Heart left ventricle (tissue), 16 donors: ENCODE data around the gene ZFAND4. TPM values are rescaled to one million over a fixed set of nuclear protein-coding genes. Genes with fewer than 3 reads are reported as not detected.
"Not testable (repeated sequence)": the region's sequence is repeated elsewhere in the genome, so short reads cannot be mapped to it uniquely, and the experiment has no call there.

Source experiments
- ATAC-seq, 4 donors: fragments of 200-7000 bp; cut with Tn5 transposase; one replicate each; pipeline ENCODE4 v1.9.1; 2020 to 2022; ENCODE audit warnings: moderate library complexity in 4 of 4, mild to moderate bottlenecking in 3 of 4, moderate number of reproducible peaks in 1 of 4
- DNase-seq, 5 donors: peaks; one replicate each; pipeline ENCODE4 v3.0.0-alpha.2; 2020
- H3K27ac ChIP-seq, 12 donors: fragments of 200-600 bp; sonication (generic) in 4 of 12; one replicate each; pipeline versions ENCODE4 v1.5.0 to v1.8.0; 2016 to 2022; ENCODE audit warnings: mild to moderate bottlenecking in 2 of 12
- H3K27me3 ChIP-seq, 9 donors: fragments of 200-600 bp; sonication (generic) in 2 of 9; one replicate each; pipeline versions ENCODE4 v1.5.1 to v1.8.0; 2016 to 2022; ENCODE audit warnings: mild to moderate bottlenecking in 3 of 9
- H3K36me3 ChIP-seq, 9 donors: fragments of 200-600 bp; sonication (generic) in 2 of 9; one replicate each; pipeline versions ENCODE4 v1.5.0 to v1.8.0; 2018 to 2022; ENCODE audit warnings: mild to moderate bottlenecking in 2 of 9
- H3K4me1 ChIP-seq, 12 donors: fragments of 200-600 bp; sonication (generic) in 4 of 12; one replicate each; pipeline versions ENCODE4 v1.5.0 to v1.8.0; 2016 to 2022; ENCODE audit warnings: mild to moderate bottlenecking in 3 of 12
- H3K4me3 ChIP-seq, 12 donors: fragments of 200-600 bp; sonication (generic) in 4 of 12; one replicate each; pipeline versions ENCODE4 v1.5.0 to v1.8.0; 2017 to 2022; ENCODE audit warnings: mild to moderate bottlenecking in 9 of 12, moderate library complexity in 4 of 12
- H3K9me3 ChIP-seq, 12 donors: fragments of 200-600 bp; sonication (generic) in 4 of 12; one replicate each; pipeline versions ENCODE4 v1.5.0 to v1.8.0; 2016 to 2022; ENCODE audit warnings: mild to moderate bottlenecking in 1 of 12
- CTCF ChIP-seq, 12 donors: fragments of 200-600 bp; sonication (generic) in 4 of 12; IDR thresholded peaks; one replicate each; pipeline versions ENCODE4 v1.5.0 to v1.8.0; 2018 to 2022; ENCODE audit warnings: antibody characterized with exemption in 12 of 12, mild to moderate bottlenecking in 5 of 12
- POLR2A ChIP-seq, 2 donors: fragments of 450-650 bp; IDR thresholded peaks; one replicate each; pipeline ENCODE4 v1.6.1; 2017; ENCODE audit warnings: antibody characterized with exemption in 2 of 2, mild to moderate bottlenecking in 2 of 2, moderate library complexity in 2 of 2
- WGBS, 4 donors: extraction: QIAGEN DNeasy Blood & Tissue Kit in 2 of 4; methylation state at CpG; one replicate each; pipeline versions ENCODE4 v1.1.5 to v1.1.7; 2013 to 2018; 5-methylcytosine and 5-hydroxymethylcytosine counted together
- intact Hi-C, 10 donors: fragments of 100-400 bp; cut with DNase I; formaldehyde crosslinking; loops; one replicate each; pipeline versions ENCODE4 v1.11.1 to v1.14.2; 2022
- polyA plus RNA-seq, 2 donors: library from polyadenylated mRNA; stranded (reverse); fragments of 200-250 nt; gene quantifications; one replicate each; pipeline ENCODE4 v1.2.3, GENCODE V29; 2013
- total RNA-seq, 9 donors: library from RNA; depleted of rRNA in 2 of 9; stranded (reverse); fragments of >200 nt in 2 of 9; fragmentation: NEBNext Ultra II Directional in 3 of 9; extraction: Animal tissue kit (Norgen Biotek cat#: 25700) in 3 of 9; gene quantifications; one replicate each; pipeline versions ENCODE4 v1.1.0 to v1.2.4, GENCODE V29; 2016 to 2023
- donor health status: ischemic (EF 13 %, LVEDD 7.1; RV severe dilation, severe dysfunction).
- donor health status: healthy with polysubstance abuse.
- donor health status: DM: no; HTN: yes; CAD: no.
- donor health status: DM: no; HTN: no; CAD: no.
- donor health status: ischemic (EF 25% LVEDD 6.9; RV normal size, moderate dysfunction).
- donor health status: ischemic (EF 25% LVEDD 5.7; RV mildly dilated, moderate dysfunction).
- donor health status: healthy.
- donor health status: DM: yes; HTN: yes; CAD: no.
- donor health status: ischemic (EF 35%, LVEDD 5.7; RV mildly dilated, moderate dysfunction).
- donor health status: nonischemic (EF 11% LVEDD 7.7; RV severe dilation, severe dysfunction).
- donor health status: DM: yes; HTN: yes; CAD: no.
- donor health status: PGD.
- donor health status: ischemic (EF 29% LVEDD 5.4; RV normal size, mild dysfunction).
- donor health status: nonischemic (EF 23%, LVEDD 6.1; RV moderate dilation, normal function).

ZFAND4 gene
- total and polyA plus RNA-seq, 11 donors, result 3.4 to 15.5 (median 10.4) TPM

- intact Hi-C loops, result no loop called here
- 96 to 98% (median 97%) methylated on average over 1 of the region's 1 CpG for WGBS, 4 donors
- DNase-seq (no peak), ATAC-seq (no peak)
- no peak for TF ChIP-seq POLR2A (IDR thresholded peaks at IDR 0.05)
- TF ChIP-seq CTCF (IDR thresholded peaks at IDR 0.05), result no peak
- Histone ChIP-seq H3K27me3 (no peaks in the 10 kb centered on the region), H3K4me1 (no peaks in the 10 kb centered on the region), H3K36me3 (peaks cover 0 to 37% (median 19%) of the 10 kb centered on the region in 9 donors), H3K9me3 (peaks cover 0 to 5% (median 0%) of the 10 kb centered on the region in 12 donors), H3K4me3 (no peak overlapping the region), H3K27ac (no peak overlapping the region)
These were observed 64.5 kb downstream of the ZFAND4 start for GRCh38 chr10:45608052-45608451.

- Histone ChIP-seq H3K4me1 (no peaks in the 10 kb centered on the region), H3K27ac (no peak overlapping the region), H3K36me3 (peaks cover 0 to 29% (median 12%) of the 10 kb centered on the region in 9 donors), H3K9me3 (peaks cover 0 to 5% (median 0%) of the 10 kb centered on the region in 12 donors), H3K27me3 (no peaks in the 10 kb centered on the region), H3K4me3 (no peak overlapping the region)
- WGBS, 4 donors, result 92 to 96% (median 94%) methylated on average over 1 of the region's 1 CpG
- intact Hi-C loops, result no loop called here
- no peak for DNase-seq
- no peak for TF ChIP-seq CTCF (IDR thresholded peaks at IDR 0.05)
- TF ChIP-seq POLR2A (IDR thresholded peaks at IDR 0.05), result no peak
- no peak for ATAC-seq
These were observed 65.3 kb downstream of the ZFAND4 start for GRCh38 chr10:45607276-45607675.

GRCh38 chr10:45602836-45603235, 69.7 kb downstream of the ZFAND4 start:
- ATAC-seq (no peak), DNase-seq (no peak)
- Histone ChIP-seq H3K4me3 (no peak overlapping the region), H3K36me3 (no peaks in the 10 kb centered on the region), H3K27me3 (peaks cover 0 to 8% (median 0%) of the 10 kb centered on the region in 9 donors), H3K27ac (no peak overlapping the region), H3K4me1 (peaks cover 0 to 8% (median 0%) of the 10 kb centered on the region in 12 donors), H3K9me3 (no peaks in the 10 kb centered on the region)
- intact Hi-C loops, result no loop called here
- 88 to 91% (median 89%) methylated on average over 4 of the region's 4 CpGs for WGBS, 4 donors
- TF ChIP-seq POLR2A (IDR thresholded peaks at IDR 0.05) (no peak), CTCF (IDR thresholded peaks at IDR 0.05) (no peak)

- H3K36me3 ChIP-seq, result no peaks in the 10 kb centered on the region
- H3K27me3 ChIP-seq, result peaks cover 0 to 8% (median 0%) of the 10 kb centered on the region in 9 donors
- H3K9me3 ChIP-seq, result no peaks in the 10 kb centered on the region
- WGBS, 4 donors, result 87 to 91% (median 89%) methylated on average over 3 of the region's 3 CpGs
- ATAC-seq (peak in 1 of 4 donors; percentile 46), DNase-seq (no peak)
- H3K27ac ChIP-seq, result no peak overlapping the region
- peaks cover 0 to 8% (median 0%) of the 10 kb centered on the region in 12 donors for H3K4me1 ChIP-seq
- H3K4me3 ChIP-seq, result no peak overlapping the region
- intact Hi-C loops, result no loop called here
- no peak for TF ChIP-seq POLR2A (IDR thresholded peaks at IDR 0.05)
- no peak for TF ChIP-seq CTCF (IDR thresholded peaks at IDR 0.05)
These were observed 70.4 kb downstream of the ZFAND4 start for GRCh38 chr10:45602082-45602730.

GRCh38 chr10:45601254-45601930, 71.2 kb downstream of the ZFAND4 start:
- 85 to 88% (median 87%) methylated on average over 16 of the region's 16 CpGs for WGBS, 4 donors
- H3K9me3 ChIP-seq, intact Hi-C loops, H3K4me1 ChIP-seq, H3K36me3 ChIP-seq, ATAC-seq, H3K27me3 ChIP-seq, H3K27ac ChIP-seq, DNase-seq: not testable (repeated sequence)
- peak overlapping the region in 1 of 12 donors; percentile 48 for H3K4me3 ChIP-seq
